KMS-11 (cell line): ENCODE data around the gene PCNP.
A peak's percentile ranks its signal among the peaks of the same experiment; 100 is the strongest.

Experiments
- H2AFZ ChIP-seq: fragments of 200-600 bp; sonication (generic); 2 replicates; pipeline ENCODE4 v1.6.1; 2016; ENCODE audit warnings: antibody characterized with exemption, mixed run types, low read depth
- H3K27ac ChIP-seq: fragments of 200-600 bp; sonication (generic); 2 replicates; pipeline ENCODE4 v1.6.1; 2016; ENCODE audit warnings: mild to moderate bottlenecking, mixed run types
- H3K27me3 ChIP-seq: fragments of 200-600 bp; sonication (generic); 2 replicates; pipeline ENCODE4 v1.6.1; 2017; ENCODE audit warnings: mild to moderate bottlenecking, low read depth, mixed run types, moderate library complexity; ENCODE audit not compliant: insufficient read depth
- H3K36me3 ChIP-seq: fragments of 200-600 bp; sonication (generic); 2 replicates; pipeline ENCODE4 v1.6.1; 2017; ENCODE audit warnings: mild to moderate bottlenecking, mixed run types; ENCODE audit not compliant: insufficient read depth
- H3K4me1 ChIP-seq: fragments of 200-600 bp; sonication (generic); 2 replicates; pipeline ENCODE4 v1.6.1; 2016; ENCODE audit warnings: mild to moderate bottlenecking, low read depth, mixed run types; ENCODE audit not compliant: poor library complexity, severe bottlenecking
- H3K4me2 ChIP-seq: fragments of 200-600 bp; sonication (generic); 2 replicates; pipeline ENCODE4 v1.7.0; 2016; ENCODE audit warnings: mild to moderate bottlenecking, mixed run types
- H3K4me3 ChIP-seq: fragments of 200-600 bp; sonication (generic); IDR thresholded peaks from 2 replicates; pipeline ENCODE4 v1.6.1; 2017; ENCODE audit warnings: low read depth, low read length, mixed read lengths; ENCODE audit not compliant: insufficient read depth
- H3K79me2 ChIP-seq: fragments of 200-600 bp; sonication (generic); 2 replicates; pipeline ENCODE4 v1.6.1; 2016; ENCODE audit warnings: low read depth, mixed run types; ENCODE audit not compliant: insufficient read depth
- H3K9ac ChIP-seq: fragments of 200-600 bp; sonication (generic); 2 replicates; pipeline ENCODE4 v1.6.1; 2016; ENCODE audit warnings: mild to moderate bottlenecking, mixed run types
- H4K20me1 ChIP-seq: fragments of 200-600 bp; sonication (generic); 2 replicates; pipeline ENCODE4 v1.6.1; 2016; ENCODE audit warnings: mild to moderate bottlenecking, mixed run types; ENCODE audit not compliant: insufficient read depth
- CTCF ChIP-seq: fragments of 200-600 bp; sonication (generic); conservative IDR thresholded peaks from 2 replicates; pipeline ENCODE4 v1.6.1; 2017; ENCODE audit warnings: low read depth, mild to moderate bottlenecking, antibody characterized with exemption, low read length, moderate library complexity, mixed read lengths

PCNP gene

DNA sequence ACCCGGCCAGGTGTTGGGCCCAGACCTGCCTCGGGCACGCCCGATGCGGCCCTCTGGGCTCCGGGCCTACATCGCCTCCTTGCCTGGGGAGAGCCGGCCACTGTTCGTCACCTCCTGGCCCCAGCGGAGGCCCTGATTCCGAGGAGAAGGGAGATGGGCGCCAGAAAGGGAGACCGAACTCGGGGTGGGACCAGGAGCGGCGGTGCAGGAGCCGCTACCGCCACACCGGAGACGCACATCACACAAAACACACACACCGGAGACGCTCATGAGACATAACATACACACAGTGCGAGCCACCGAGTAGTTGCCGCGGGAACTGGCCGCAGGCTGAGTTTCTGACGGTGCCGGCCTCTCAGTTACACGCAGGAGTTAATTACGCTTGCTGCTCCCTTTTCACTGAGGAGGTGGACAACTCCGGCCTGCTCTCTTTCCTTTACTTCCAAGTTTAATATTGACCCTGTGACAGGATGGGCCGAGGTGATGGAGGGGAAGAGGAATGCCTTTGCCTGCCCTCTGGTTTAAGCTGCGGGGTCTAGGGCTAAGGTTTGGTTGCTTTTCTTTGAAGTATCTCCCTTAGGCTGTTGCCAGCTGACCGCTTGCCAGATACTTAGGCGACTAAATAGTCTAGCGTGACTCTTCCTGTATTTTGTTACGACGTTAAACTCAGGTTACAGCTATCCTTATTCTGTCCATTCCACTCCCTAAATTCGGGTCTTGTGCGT is 570 bp downstream of the PCNP start:
- Histone ChIP-seq H2AFZ (peak overlapping the region; percentile 73; the same call in 1 of the 2 replicates), H3K4me1 (peaks cover 27% of the 10 kb centered on the region)

GRCh38 chr3:101577286-101577685 is 3.3 kb downstream of the PCNP start:
- no peak overlapping the region for H3K4me3 ChIP-seq
- no peak overlapping the region for H3K4me2 ChIP-seq
- no peak overlapping the region for H3K27ac ChIP-seq
- H3K79me2 ChIP-seq = peaks cover 74% of the 10 kb centered on the region
- no peak overlapping the region for H3K9ac ChIP-seq
- H2AFZ ChIP-seq = no peak overlapping the region
- no peaks in the 10 kb centered on the region for H3K36me3 ChIP-seq
- no peaks in the 10 kb centered on the region for H3K27me3 ChIP-seq
- TF ChIP-seq CTCF = no peak
- no peaks in the 10 kb centered on the region; the same call in 1 of the 2 replicates for H4K20me1 ChIP-seq
- peaks cover 26% of the 10 kb centered on the region for H3K4me1 ChIP-seq

More for the DNA sequence above, 570 bp downstream of the PCNP start:
- H3K9ac ChIP-seq = peak overlapping the region; percentile 97
- H3K79me2 ChIP-seq = peaks cover 51% of the 10 kb centered on the region
- peak overlapping the region; percentile 80 for H3K4me2 ChIP-seq
- no peak for TF ChIP-seq CTCF
- peak overlapping the region; percentile 94 for H3K27ac ChIP-seq
- peak overlapping the region; percentile 25 for H3K4me3 ChIP-seq
- H3K27me3 ChIP-seq = no peaks in the 10 kb centered on the region
- H3K36me3 ChIP-seq = no peaks in the 10 kb centered on the region
- H4K20me1 ChIP-seq = no peaks in the 10 kb centered on the region

DNA sequence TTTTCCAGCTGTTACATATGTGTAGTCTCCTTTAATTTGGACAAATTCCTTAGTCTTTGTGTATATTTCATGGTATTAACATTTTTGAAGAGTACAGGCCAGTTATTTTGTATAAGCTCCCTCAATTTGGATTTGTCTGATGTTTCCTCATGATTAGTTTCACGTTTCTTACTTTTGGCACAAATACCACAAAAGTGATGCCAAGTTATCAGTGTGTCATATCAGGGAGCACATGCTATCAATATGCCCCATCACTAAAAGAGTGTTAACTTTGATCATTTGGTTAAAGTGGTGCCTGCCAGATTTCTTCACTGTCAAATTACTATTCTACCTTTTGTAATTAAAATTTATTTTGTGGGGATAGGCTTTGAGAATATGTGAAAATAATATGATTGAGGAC is 14.6 kb downstream of the PCNP start:
- H3K27ac ChIP-seq = no peak overlapping the region
- H3K27me3 ChIP-seq = no peaks in the 10 kb centered on the region
- no peaks in the 10 kb centered on the region for H3K79me2 ChIP-seq
- no peak for TF ChIP-seq CTCF
- no peaks in the 10 kb centered on the region for H4K20me1 ChIP-seq
- no peaks in the 10 kb centered on the region for H3K4me1 ChIP-seq
- no peak overlapping the region for H3K4me2 ChIP-seq
- H3K9ac ChIP-seq = no peak overlapping the region
- no peaks in the 10 kb centered on the region for H3K36me3 ChIP-seq
- no peak overlapping the region for H3K4me3 ChIP-seq
- no peak overlapping the region for H2AFZ ChIP-seq

GRCh38 chr3:101591071-101591470 is 17.1 kb downstream of the PCNP start:
- H3K36me3 ChIP-seq = no peaks in the 10 kb centered on the region

More at GRCh38 chr3:101591071-101591470, 17.1 kb downstream of the PCNP start:
- H3K79me2 ChIP-seq = no peaks in the 10 kb centered on the region
- no peaks in the 10 kb centered on the region for H3K4me1 ChIP-seq
- H3K9ac ChIP-seq = no peak overlapping the region
- H4K20me1 ChIP-seq = no peaks in the 10 kb centered on the region
- no peak overlapping the region for H2AFZ ChIP-seq
- H3K4me3 ChIP-seq = no peak overlapping the region
- no peak for TF ChIP-seq CTCF
- no peaks in the 10 kb centered on the region for H3K27me3 ChIP-seq
- no peak overlapping the region for H3K4me2 ChIP-seq
- no peak overlapping the region for H3K27ac ChIP-seq
